Glomerular endothelial cell (primary cell): ENCODE results near the gene GOLM1. TPM values are rescaled to one million over a fixed set of nuclear protein-coding genes. Genes with fewer than 3 reads are reported as not detected.

ENCODE experiments used
- DNase-seq: peaks from one replicate; pipeline ENCODE4 v3.0.0-alpha.2; 2011; ENCODE audit warnings: low read depth, low spot score; ENCODE audit errors: extremely low read depth
- total RNA-seq: library from RNA; depleted of rRNA; stranded (reverse); fragments of >200 nt; gene quantifications from 2 replicates; pipeline ENCODE4 v1.2.3, GENCODE V29; 2015

The GOLM1 gene
- total RNA-seq, 1 donor from 2014 or later, result 100 TPM

GRCh38 chr9:85994191-85994590, 105.2 kb downstream of the GOLM1 start:
- DNase-seq, result no peak

- DNase-seq, result no peak
These were observed 112.1 kb downstream of the GOLM1 start for GRCh38 chr9:85987236-85987635.

GRCh38 chr9:85984457-85984856, 114.9 kb downstream of the GOLM1 start:
- DNase-seq, result no peak

- DNase-seq, result no peak
These were observed 118.0 kb downstream of the GOLM1 start for GRCh38 chr9:85981369-85981768.

GRCh38 chr9:85978496-85978895, 120.9 kb downstream of the GOLM1 start:
- DNase-seq, result no peak

Other genes starting within 250 kb of the GOLM1 start
- gene NAA35, start 158.4 kb downstream of the GOLM1 start, total RNA-seq, result 14.6 and 14.8 TPM in 2 replicates
- not detected in 2 replicates for gene C9orf153, start 160.1 kb upstream of the GOLM1 start, total RNA-seq
- gene ISCA1, start 183.0 kb upstream of the GOLM1 start, total RNA-seq, result 18.8 and 28.9 TPM in 2 replicates